Measurements from ENCODE around the gene KIF20B.
"Not testable (repeated sequence)": the region's sequence is repeated elsewhere in the genome, so short reads cannot be mapped to it uniquely, and the experiment has no call there.

Gene KIF20B

GRCh38 chr10:89783406-89783805 is 82.0 kb downstream of the KIF20B start:
- DNase-seq (ENCODE audit: low read depth), result no peak

- DNase-seq (ENCODE audit: low read depth), result no peak
Measured at GRCh38 chr10:89785095-89785494, 83.7 kb downstream of the KIF20B start.

- DNase-seq (ENCODE audit: low read depth), result no peak
Measured at GRCh38 chr10:89789188-89789877, 87.9 kb downstream of the KIF20B start.

- no peak for DNase-seq (ENCODE audit: low read depth)
Measured at GRCh38 chr10:89792187-89792586, 90.8 kb downstream of the KIF20B start.

- no peak for DNase-seq (ENCODE audit: low read depth)
Measured at GRCh38 chr10:89793649-89794254, 92.4 kb downstream of the KIF20B start.

- no peak for DNase-seq (ENCODE audit: low read depth)
Measured at GRCh38 chr10:89795840-89796239, 94.5 kb downstream of the KIF20B start.

- DNase-seq (ENCODE audit: low read depth), result no peak
Measured at GRCh38 chr10:89798092-89798491, 96.7 kb downstream of the KIF20B start.

GRCh38 chr10:89799573-89799972 is 98.2 kb downstream of the KIF20B start:
- DNase-seq (ENCODE audit: low read depth), result no peak

GRCh38 chr10:89805599-89806013 is 104.2 kb downstream of the KIF20B start:
- DNase-seq (ENCODE audit: low read depth), result no peak

- no peak for DNase-seq (ENCODE audit: low read depth)
Measured at GRCh38 chr10:89808842-89809241, 107.5 kb downstream of the KIF20B start.

- DNase-seq (ENCODE audit: low read depth), result no peak
Measured at GRCh38 chr10:89809766-89810165, 108.4 kb downstream of the KIF20B start.

- no peak for DNase-seq (ENCODE audit: low read depth)
Measured at GRCh38 chr10:89810908-89811525, 109.6 kb downstream of the KIF20B start.

- DNase-seq (ENCODE audit: low read depth), result no peak
Measured at GRCh38 chr10:89813546-89813945, 112.2 kb downstream of the KIF20B start.

GRCh38 chr10:89814278-89814677 is 112.9 kb downstream of the KIF20B start:
- no peak for DNase-seq (ENCODE audit: low read depth)

- DNase-seq (ENCODE audit: low read depth), result no peak
Measured at GRCh38 chr10:89815049-89815853, 113.9 kb downstream of the KIF20B start.

- DNase-seq (ENCODE audit: low read depth), result not testable (repeated sequence)
Measured at GRCh38 chr10:89819008-89819407, 117.6 kb downstream of the KIF20B start.
